HG03442 (cell line): ENCODE results near the gene POMC.
"Not testable (repeated sequence)": the region's sequence is repeated elsewhere in the genome, so short reads cannot be mapped to it uniquely, and the experiment has no call there.

Experiments used
- ATAC-seq: cut with Tn5 transposase; IDR thresholded peaks from one replicate; pipeline ENCODE4 v1.9.1; 2021; ENCODE audit warnings: mild to moderate bottlenecking, moderate library complexity; ENCODE audit not compliant: unreplicated experiment

The POMC gene

DNA sequence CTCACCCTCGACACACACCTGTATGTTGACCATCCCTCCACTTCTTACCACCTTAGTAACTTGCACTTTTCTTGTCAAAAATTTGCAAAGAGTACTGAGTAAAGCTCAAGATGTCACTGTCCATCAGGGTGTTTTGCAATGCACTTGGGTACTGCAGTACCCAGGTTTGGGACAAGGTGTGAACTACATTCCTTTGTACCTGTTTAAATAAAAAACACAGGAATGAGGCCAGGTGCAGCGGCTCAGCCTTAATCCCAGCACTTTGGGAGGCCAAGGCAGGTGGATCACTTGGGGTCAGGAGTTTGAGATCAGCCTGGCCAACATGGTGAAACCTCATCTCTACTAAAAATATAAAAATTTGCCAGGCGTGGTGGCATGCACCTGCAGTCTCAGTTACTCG, 27.8 kb downstream of the POMC start:
- ATAC-seq, result not testable (repeated sequence)

DNA sequence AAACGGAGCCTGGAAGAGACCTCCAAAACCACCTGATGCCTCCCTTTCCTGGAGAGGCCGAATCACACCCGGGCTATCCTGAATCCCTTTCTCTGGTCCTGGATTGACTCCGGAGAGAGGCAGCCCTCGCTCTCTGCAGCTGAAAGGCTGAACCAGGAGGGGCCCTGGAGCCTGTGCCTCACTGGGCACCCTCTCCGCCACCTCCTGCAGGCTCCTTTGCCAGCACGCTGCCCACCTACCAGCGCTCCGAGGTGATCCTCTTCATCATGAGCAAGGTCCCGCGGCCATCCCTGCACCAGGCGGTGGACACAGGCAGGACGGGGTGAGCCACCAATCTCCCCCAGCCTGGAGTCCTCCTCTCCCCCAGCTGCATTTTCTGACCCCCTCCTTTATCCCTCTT, 35.7 kb downstream of the POMC start:
- ATAC-seq, result no peak

DNA sequence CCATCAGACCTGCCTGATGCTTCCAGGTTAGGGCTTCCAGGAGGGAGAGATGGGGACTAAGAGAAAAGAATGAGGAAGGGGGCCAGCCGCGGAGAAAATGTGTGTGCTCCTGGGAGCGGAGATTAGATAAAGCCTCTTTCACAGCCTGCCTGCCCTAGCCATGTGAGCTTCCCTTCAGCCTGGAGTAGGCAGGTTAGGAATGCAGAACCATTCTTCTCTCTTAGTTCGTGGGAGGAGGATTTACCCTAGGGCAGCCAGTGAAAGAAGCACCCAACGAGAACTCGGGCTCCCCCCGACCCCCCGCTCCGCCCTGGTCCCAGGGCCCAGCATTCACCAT, 36.1 kb downstream of the POMC start:
- ATAC-seq, result no peak

DNA sequence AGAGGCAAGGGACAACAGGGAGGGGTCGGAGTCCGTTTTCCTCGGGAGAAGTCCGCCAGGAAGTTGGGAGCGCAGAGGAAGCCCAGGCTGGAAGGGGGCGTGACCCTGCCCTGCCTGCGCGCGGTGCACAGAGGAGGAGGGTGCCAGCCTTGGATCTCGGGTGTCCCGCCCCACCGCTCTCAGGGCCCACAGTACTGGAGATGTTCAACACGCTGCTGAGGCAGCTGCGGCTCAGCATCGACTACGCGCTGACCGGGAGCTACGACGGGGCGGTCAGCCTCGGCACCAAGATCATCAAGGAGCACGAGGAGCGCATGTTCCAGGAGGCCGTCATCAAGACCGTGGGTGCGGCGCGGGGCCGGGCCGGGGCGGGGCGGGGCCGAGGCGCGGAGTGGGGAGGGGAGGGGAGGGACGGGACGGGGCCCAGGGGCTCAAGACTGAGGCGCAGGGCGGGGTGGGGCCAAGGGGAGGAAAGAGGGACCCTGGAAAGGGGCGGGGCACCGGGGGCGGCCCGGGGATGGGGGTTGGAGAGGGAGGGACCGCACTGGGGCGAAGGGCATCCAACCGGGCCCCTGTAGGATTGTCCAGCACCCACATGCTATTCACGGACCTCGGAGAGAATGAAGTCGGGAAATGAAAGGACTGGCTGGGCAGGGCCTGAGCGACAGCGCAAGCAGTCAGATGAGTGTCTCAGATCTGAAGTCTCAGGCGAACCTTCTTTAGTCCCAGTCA, 36.6 kb downstream of the POMC start:
- ATAC-seq, result no peak

GRCh38 chr2:25131253-25131566, 37.2 kb downstream of the POMC start:
- ATAC-seq, result no peak

GRCh38 chr2:25129901-25130520, 38.4 kb downstream of the POMC start:
- no peak for ATAC-seq

- ATAC-seq, result no peak
These were observed 40.7 kb downstream of the POMC start for GRCh38 chr2:25127646-25128045.

DNA sequence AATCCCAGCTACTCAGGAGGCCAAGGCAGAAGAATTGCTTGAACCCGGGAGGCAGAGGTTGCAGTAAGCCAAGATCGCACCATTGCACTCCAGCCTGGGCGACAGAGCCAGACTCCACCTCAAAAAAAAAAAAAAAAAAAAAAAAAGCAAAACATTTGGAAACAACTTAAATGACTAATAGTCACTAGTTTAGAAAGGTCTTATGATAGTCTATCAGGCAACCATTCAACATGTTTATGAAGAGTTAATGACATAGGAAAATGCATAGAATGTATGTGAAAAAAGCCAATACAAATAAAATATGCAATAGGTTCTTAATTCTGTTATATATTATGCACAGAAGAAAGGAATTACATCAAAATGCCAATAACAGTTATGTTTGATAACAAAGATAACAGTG, 41.3 kb downstream of the POMC start:
- not testable (repeated sequence) for ATAC-seq

DNA sequence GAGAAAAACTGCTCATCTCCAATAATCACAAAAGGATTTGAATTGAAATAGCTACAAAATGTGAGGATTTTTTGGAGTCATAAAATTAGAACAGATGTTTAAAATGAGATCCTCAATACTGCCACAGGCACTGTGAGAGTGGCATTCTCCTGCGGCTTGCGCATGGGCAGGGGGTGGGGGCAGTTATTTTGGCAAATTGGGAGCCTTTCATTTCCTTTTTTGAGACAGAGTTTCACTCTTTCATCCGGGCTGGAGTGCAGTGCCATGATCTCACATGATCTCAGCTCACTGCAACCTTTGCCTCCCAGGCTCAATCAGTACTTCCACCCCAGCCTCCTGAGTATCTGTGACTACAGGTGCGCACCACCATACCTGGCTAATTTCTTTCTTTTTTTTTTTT, 42.4 kb downstream of the POMC start:
- no peak for ATAC-seq

DNA sequence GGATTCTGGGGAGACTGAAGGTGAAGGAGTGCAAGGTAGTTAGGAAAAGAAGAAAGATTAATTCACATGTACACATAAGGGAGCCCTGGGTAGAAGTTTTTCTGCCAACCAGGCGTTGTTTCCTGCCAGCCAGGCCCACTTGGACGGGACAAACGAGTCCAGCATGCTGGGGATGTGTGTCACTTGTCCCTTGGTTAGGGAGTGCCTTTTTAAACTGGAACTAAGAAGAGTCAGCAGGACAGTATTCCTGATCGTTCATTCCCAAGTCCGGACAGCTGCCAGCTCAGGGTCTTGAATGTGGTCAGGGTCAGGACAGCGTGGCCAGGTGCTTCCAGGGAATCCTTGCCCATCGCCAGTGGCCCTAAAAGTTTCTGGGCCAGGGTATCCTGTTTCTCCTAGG, 43.2 kb downstream of the POMC start:
- no peak for ATAC-seq

GRCh38 chr2:25123682-25124081, 44.7 kb downstream of the POMC start:
- ATAC-seq, result no peak

DNA sequence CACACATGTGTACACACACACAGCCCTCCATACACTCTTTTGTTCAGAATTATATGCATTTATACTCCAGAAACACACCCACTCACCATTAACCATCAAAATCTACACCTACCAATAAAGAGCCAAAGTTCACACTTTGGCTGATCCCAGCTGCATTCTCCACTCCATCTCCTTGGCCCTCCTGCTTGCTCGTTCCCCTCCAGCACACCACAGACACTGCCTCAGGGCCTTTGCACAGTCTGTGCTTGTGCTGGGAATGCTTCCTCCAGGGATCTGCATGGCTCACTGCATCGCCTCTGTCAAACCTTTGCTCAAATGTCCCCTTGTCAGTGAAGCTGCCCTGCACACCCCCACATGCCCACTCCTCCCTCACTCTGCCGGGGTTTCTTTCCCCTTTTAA, 46.0 kb downstream of the POMC start:
- no peak for ATAC-seq

GRCh38 chr2:25119263-25119662, 49.1 kb downstream of the POMC start:
- ATAC-seq, result no peak

DNA sequence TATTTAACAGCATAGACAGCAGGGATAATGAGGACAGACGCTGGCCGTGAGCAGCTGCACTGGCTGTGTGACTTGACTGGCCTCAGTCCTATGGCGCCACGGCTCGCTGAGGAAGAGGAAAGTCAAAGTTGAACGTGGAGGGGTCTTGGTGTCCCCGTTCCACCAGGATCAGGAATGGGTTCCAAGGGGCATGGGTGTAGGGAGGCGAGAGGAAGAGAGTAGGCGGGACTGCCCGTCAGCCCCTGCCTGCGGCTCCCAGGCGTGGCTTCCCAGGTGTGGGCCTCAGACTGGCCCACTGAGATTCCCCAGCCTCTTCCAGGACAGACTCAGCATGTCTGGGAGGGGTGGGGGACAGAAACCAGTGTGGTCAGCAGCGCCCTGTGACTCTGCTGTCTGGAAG, 51.4 kb downstream of the POMC start:
- ATAC-seq, result no peak

- no peak for ATAC-seq
These were observed 52.5 kb downstream of the POMC start for GRCh38 chr2:25115902-25116301.

GRCh38 chr2:25115249-25115883, 53.0 kb downstream of the POMC start:
- no peak for ATAC-seq

DNA sequence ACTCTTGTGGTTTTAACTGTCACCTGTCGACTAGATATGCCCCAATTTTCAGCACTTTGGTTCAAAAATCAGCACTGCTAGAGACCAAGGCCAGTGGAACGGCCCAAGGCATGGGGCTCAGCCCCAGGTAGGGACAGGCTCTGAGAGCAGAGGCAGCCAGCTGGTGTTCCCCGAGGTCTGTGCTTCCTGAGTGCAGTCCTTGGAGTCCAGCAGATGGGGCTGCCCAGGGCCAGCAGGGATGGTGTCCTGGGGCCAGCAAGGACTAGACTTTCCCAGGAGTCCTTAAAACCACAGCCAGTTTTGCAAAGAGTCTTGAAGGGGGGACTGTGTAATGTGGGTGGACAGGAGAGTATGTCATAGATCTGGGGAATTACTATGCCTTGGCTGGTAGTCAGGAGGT, 56.3 kb downstream of the POMC start:
- no peak for ATAC-seq
